Brain microvascular endothelial cell (primary cell): ENCODE measurements around the gene HMBS.

Experiments used
- DNase-seq: peaks from one replicate; pipeline ENCODE4 v3.0.0-alpha.2; 2020
- H3K27ac ChIP-seq: fragments of 250-450 bp; sonication (Bioruptor Pico); 2 replicates; pipeline ENCODE4 v1.5.1; 2020; ENCODE audit warnings: mild to moderate bottlenecking, moderate library complexity
- H3K27me3 ChIP-seq: fragments of 250-450 bp; sonication (Bioruptor Pico); replicated peaks from 2 replicates; pipeline ENCODE4 v1.5.1; 2020; ENCODE audit warnings: mild to moderate bottlenecking
- H3K36me3 ChIP-seq: fragments of 250-450 bp; sonication (Bioruptor Pico); replicated peaks from 2 replicates; pipeline ENCODE4 v1.5.1; 2020; ENCODE audit warnings: mild to moderate bottlenecking
- H3K4me3 ChIP-seq: 2 replicates; pipeline ENCODE4 v1.5.1; 2011; ENCODE audit warnings: low read depth, mild to moderate bottlenecking, control low read depth, low read length, moderate library complexity
- CTCF ChIP-seq: IDR thresholded peaks from 2 replicates; pipeline ENCODE4 v1.5.1; 2011; ENCODE audit warnings: low read depth, mild to moderate bottlenecking, moderate library complexity, low read length, control low read depth, inconsistent platforms; ENCODE audit errors: missing control alignments
- in situ Hi-C: cut with HindIII; loops from 2 replicates; pipeline ENCODE4 v1.10.0; 2017; ENCODE audit warnings: low sequenced_read_pairs, low pct_ligation_motif_present

The HMBS gene

GRCh38 chr11:119046489-119046888 is 38.2 kb upstream of the HMBS start:
- TF ChIP-seq CTCF, result no peak

GRCh38 chr11:119047205-119047604 is 37.5 kb upstream of the HMBS start:
- in situ Hi-C loops, result no loop called here

More at GRCh38 chr11:119046489-119046888, 38.2 kb upstream of the HMBS start:
- no peak for DNase-seq
- no peak overlapping the region for H3K4me3 ChIP-seq
- in situ Hi-C loops, result no loop called here
- peaks cover 66% of the 10 kb centered on the region for H3K36me3 ChIP-seq
- H3K27me3 ChIP-seq, result no peaks in the 10 kb centered on the region
- H3K27ac ChIP-seq, result no peak overlapping the region

GRCh38 chr11:119048644-119049043 is 36.0 kb upstream of the HMBS start:
- Histone ChIP-seq H3K36me3 (peaks cover 87% of the 10 kb centered on the region), H3K27me3 (no peaks in the 10 kb centered on the region), H3K4me3 (no peak overlapping the region), H3K27ac (no peak overlapping the region)
- TF ChIP-seq CTCF, result no peak
- in situ Hi-C loops, result no loop called here
- no peak for DNase-seq

More at GRCh38 chr11:119047205-119047604, 37.5 kb upstream of the HMBS start:
- no peaks in the 10 kb centered on the region for H3K27me3 ChIP-seq
- H3K27ac ChIP-seq, result no peak overlapping the region
- no peak for TF ChIP-seq CTCF
- H3K4me3 ChIP-seq, result no peak overlapping the region
- no peak for DNase-seq
- peaks cover 73% of the 10 kb centered on the region for H3K36me3 ChIP-seq

DNA sequence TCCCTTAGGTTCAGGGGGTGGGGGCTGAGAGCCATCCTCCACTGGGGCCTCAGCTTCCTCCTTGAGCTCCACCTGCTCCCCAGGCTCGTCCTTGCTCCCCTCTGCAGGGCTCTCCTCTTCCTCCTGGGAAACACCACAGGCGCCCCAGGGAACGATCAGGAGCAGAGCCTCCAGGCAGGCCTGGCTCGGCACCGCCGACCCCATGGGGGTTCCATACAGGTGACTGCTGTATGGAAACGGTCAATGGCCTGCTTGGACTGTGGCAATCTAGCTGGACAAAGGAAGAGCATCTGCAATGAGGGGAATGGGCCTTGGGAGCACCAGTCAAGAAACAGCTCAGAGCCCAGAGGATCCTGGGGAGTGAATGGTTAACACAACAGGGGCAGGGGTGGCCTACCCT is 35.6 kb upstream of the HMBS start:
- no peak for TF ChIP-seq CTCF
- Histone ChIP-seq H3K27me3 (no peaks in the 10 kb centered on the region), H3K4me3 (no peak overlapping the region), H3K36me3 (peaks cover 90% of the 10 kb centered on the region), H3K27ac (no peak overlapping the region)
- no peak for DNase-seq
- in situ Hi-C loops, result no loop called here

DNA sequence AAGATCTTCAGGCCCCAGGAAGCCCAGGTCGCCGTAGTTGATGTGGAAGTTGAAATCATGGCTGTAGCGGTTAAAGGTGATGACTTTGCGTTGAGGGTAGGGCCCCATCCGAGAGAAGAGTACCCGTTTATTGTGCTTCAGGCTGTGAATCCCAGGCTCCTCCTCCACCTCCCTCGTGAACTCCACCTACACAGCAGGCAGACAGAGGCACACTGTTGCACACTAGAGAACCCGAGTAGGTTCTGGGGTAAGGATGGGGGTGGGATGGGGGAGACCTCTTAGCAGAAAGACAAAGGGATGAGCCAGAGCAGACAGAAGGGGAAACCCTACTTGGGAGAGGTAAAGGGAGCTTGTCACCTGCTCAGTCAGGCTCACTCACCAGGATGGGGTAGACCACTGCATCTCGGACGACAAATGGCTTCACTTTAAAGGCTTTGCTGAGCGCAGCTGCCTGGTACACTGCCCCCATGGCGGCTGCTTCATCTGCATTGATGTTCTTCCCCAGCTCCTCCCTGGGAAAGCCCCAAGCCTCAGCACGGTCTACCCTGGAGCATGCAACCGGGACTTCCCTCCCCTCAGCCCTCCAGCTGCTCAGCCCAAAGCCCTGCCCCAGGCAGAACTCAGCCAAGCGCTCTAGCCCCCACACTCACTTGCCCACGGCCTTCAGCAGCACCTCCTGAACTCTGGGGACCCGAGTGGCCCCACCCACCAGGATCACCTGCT is 33.1 kb upstream of the HMBS start:
- no peak for DNase-seq

More for the DNA sequence above, 33.1 kb upstream of the HMBS start:
- Histone ChIP-seq H3K27me3 (no peaks in the 10 kb centered on the region), H3K4me3 (no peak overlapping the region), H3K27ac (no peak overlapping the region), H3K36me3 (peaks cover 86% of the 10 kb centered on the region)
- in situ Hi-C loops, result no loop called here
- TF ChIP-seq CTCF, result no peak
